Measurements from ENCODE around the gene CCDC80.
A peak's percentile ranks its signal among the peaks of the same experiment; 100 is the strongest.

CCDC80 gene

DNA sequence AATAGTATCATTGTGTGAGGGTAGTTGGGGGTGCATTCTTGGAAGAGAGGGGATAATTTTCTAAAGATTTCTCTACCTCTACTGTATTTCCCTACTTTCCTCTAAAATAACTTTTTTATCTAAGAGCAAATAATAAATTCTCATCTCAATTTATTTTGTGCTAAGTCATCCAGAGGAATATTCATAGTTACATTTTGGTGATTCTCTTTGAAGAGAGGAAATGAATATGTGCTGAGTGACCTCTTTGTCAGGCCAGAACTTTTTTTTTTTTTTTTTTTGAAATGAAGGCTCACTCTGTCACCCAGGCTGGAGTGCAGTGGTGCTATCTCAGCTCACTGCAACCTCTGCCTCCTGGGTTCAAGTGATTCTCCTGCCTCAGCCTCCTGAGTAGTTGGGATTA is 15.1 kb upstream of the CCDC80 start:
- no peak for DNase-seq (ENCODE audit: low read depth)
- no peak overlapping the region for H3K4me3 ChIP-seq (ENCODE audit: low read length)
- TF ChIP-seq, protein P1, sequence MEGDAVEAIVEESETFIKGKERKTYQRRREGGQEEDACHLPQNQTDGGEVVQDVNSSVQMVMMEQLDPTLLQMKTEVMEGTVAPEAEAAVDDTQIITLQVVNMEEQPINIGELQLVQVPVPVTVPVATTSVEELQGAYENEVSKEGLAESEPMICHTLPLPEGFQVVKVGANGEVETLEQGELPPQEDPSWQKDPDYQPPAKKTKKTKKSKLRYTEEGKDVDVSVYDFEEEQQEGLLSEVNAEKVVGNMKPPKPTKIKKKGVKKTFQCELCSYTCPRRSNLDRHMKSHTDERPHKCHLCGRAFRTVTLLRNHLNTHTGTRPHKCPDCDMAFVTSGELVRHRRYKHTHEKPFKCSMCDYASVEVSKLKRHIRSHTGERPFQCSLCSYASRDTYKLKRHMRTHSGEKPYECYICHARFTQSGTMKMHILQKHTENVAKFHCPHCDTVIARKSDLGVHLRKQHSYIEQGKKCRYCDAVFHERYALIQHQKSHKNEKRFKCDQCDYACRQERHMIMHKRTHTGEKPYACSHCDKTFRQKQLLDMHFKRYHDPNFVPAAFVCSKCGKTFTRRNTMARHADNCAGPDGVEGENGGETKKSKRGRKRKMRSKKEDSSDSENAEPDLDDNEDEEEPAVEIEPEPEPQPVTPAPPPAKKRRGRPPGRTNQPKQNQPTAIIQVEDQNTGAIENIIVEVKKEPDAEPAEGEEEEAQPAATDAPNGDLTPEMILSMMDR (IDR thresholded peaks at IDR 0.05; ENCODE audit: insufficient read depth, low read depth, low read length, missing control alignments): no peak

DNA sequence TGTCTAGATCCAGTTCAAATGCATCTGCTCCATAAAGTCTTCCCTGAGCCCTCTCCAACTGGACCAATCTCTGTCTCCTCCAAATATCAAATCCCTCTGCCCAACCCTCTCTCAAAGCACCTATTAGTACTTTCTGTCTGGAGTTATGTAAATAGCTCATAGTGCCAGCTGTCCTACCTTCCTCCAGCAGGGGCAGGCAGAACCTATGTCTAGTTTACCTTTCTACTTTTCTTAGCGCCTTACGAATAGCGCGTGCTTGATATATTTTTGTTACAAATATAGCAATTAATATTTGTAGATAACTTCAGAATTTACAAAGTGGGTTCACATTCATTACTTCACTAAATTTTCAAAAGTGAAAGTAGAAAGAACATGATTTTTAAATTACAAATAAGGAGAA is 14.0 kb upstream of the CCDC80 start:
- DNase-seq (ENCODE audit: low read depth): no peak
- no peak overlapping the region for H3K4me3 ChIP-seq (ENCODE audit: low read length)
- TF ChIP-seq, protein P1 (IDR thresholded peaks at IDR 0.05; ENCODE audit: insufficient read depth, low read depth, low read length, missing control alignments): peak; percentile 32

DNA sequence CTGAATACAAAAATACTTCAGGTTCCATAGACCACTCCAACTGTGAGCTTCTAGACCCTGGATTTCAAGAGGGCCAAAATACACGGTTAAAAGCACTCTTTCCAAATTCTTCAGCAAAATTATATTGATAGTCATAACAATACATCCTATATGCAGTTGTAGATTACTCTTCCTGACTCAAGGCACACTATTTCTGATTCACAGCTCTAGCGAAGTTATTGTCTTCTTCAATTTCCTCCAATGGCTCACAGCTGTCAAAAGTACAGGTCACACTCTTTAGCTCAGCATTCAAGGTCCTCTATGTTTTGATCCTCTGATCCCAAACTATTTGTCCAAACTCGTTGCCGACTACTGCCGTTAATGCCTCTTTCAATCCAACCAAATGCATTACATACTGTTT is 13.5 kb upstream of the CCDC80 start:
- H3K4me3 ChIP-seq (ENCODE audit: low read length): no peak overlapping the region
- peak; percentile 58 for DNase-seq (ENCODE audit: low read depth)
- TF ChIP-seq, protein P1 (IDR thresholded peaks at IDR 0.05; ENCODE audit: insufficient read depth, low read depth, low read length, missing control alignments): no peak

DNA sequence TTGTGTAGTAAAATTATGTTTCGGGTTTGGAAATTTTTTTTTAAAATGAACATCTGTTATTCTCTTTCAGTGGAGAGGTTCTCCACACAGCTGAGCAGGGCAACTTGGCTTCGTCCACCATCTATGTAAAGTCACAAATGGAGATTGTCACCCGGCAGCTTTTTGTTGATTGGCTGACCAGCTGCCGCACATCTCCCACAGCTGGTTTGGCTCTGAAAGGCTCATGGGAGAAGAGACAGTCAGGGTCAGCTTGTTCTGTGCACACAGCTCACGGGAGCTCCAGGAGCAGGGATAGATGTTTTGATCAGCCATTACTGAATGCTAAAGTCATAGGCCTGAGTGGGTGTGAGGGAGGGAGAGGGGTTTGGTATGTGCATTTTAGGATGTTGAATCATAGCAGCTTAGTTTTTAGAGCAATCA is 12.9 kb upstream of the CCDC80 start:
- no peak overlapping the region for H3K4me3 ChIP-seq (ENCODE audit: low read length)
- DNase-seq (ENCODE audit: low read depth): peak; percentile 79
- TF ChIP-seq, protein P1 (IDR thresholded peaks at IDR 0.05; ENCODE audit: insufficient read depth, low read depth, low read length, missing control alignments): no peak

DNA sequence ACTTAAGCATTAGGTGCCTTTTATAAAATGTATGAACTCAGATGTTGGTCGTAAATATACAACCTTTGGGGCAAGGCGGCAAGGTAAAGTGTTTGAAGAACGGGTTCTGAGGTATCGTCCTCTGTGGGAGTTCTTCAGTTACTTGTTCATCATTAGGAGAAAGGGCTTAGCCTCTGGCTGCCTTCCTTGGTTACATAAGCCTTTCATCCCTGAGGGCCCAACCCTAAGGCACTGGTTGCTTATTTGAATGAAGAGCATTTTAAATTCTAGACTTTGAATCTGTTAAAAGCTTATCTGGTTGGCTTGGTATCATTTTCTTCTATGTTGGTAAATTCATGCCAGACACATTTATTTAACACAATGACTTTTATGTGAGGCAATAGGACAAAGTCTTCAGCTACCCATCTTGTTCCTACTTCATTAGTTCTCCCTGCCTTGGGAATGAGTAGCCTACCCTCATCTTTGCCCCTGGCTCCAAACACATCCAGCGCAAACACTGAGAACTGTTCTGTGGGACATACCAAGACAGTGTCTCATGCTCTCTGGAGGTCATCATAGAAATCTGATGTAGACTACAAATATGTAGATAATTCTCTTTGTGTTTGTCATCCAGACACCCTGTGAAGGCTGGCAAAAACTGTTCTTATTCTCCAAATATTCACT is 12.4 kb upstream of the CCDC80 start:
- DNase-seq (ENCODE audit: low read depth): peak; percentile 92
- TF ChIP-seq, protein P1 (IDR thresholded peaks at IDR 0.05; ENCODE audit: insufficient read depth, low read depth, low read length, missing control alignments): no peak
- no peak overlapping the region for H3K4me3 ChIP-seq (ENCODE audit: low read length)

DNA sequence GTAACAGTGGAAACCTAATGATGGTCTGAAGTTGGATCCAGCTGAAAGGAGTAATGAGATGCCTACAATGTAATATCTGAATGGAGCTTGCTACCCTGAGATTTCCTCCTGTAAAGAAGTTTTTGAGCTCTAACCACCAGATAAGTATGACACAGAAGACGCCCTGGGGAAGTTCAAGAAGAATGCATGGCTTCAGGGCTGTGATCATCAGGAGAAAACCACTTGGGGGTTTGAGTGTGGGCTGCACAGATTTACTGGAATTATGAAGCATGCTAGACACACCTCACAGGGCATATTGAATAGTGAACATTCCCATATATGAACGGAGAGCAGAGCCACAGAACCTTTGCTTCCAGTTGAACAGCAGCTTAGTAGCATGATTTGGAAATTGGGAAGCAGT is 10.6 kb upstream of the CCDC80 start:
- TF ChIP-seq, protein P1 (IDR thresholded peaks at IDR 0.05; ENCODE audit: insufficient read depth, low read depth, low read length, missing control alignments): no peak
- no peak overlapping the region for H3K4me3 ChIP-seq (ENCODE audit: low read length)
- peak; percentile 19 for DNase-seq (ENCODE audit: low read depth)

DNA sequence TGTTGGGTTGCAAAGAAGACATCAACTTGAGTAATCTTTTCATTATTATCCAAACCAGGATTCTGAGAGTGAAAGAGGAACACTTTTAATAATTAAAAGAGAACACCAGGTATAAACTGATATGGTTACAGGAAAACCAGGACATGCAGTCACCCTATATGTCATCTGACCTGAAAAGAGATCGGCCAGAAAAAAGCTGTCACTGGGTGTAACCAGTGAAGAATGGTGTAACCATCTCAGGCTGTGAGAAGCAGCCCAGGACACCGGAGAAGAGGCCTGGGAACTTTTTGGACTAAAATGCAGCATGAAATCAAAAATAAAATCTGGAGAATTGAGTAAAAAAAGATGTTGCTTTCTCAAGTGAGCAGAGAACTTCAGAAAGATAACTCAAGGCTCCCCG is 10.1 kb upstream of the CCDC80 start:
- TF ChIP-seq, protein P1 (IDR thresholded peaks at IDR 0.05; ENCODE audit: insufficient read depth, low read depth, low read length, missing control alignments): no peak
- DNase-seq (ENCODE audit: low read depth): no peak
- H3K4me3 ChIP-seq (ENCODE audit: low read length): no peak overlapping the region

Measured in epithelial cell of esophagus (primary cell).